ENCODE data around the gene SLC13A1. TPM values are rescaled to one million over a fixed set of nuclear protein-coding genes. Genes with fewer than 3 reads are reported as not detected.

Gene SLC13A1
- not detected for total RNA-seq
- not detected for polyA plus RNA-seq
- long read RNA-seq, donor 1: 0 reads
- long read RNA-seq, donor 2: 0 reads

GRCh38 chr7:123199883-123200282, at the start of gene SLC13A1:
TSS of gene SLC13A1 (minus strand) at chr7:123199969. CDS start at chr7:123199946, 23 bp downstream.
- Histone ChIP-seq H3K27ac (ENCODE audit: low read depth in 1 of 2, low read length in 2 of 2) (no peak within 1 kb of the TSS), H3K9me3 (ENCODE audit: control insufficient read depth, low read length) (no peaks in the 10 kb centered on the region), H3K4me1 (ENCODE audit: control insufficient read depth in 1 of 2, insufficient read depth in 2 of 2, low read length in 2 of 2) (no peaks in the 10 kb centered on the region), H3K27me3 (ENCODE audit: control insufficient read depth in 1 of 2, insufficient read depth in 2 of 2, low read length in 1 of 2) (no peaks in the 10 kb centered on the region), H3K36me3 (ENCODE audit: control insufficient read depth in 1 of 2, insufficient read depth in 2 of 2, low read length in 1 of 2) (no peaks in the 10 kb centered on the region), H3K4me3 (ENCODE audit: low read length in 2 of 2) (no peak within 1 kb of the TSS)
- intact Hi-C loops (cut with DNase I): no loop called here
- 84 to 86% methylated on average over 4 of the region's 4 CpGs for WGBS, 2 donors
- no peak for ATAC-seq (ENCODE audit: low FRiP score)
- DNase-seq: no peak

GRCh38 chr7:123244768-123245167, 45.0 kb upstream of the SLC13A1 start:
- Histone ChIP-seq H3K4me3 (ENCODE audit: low read length in 2 of 2) (no peak overlapping the region), H3K27ac (ENCODE audit: low read depth in 1 of 2, low read length in 2 of 2) (no peak overlapping the region), H3K36me3 (ENCODE audit: control insufficient read depth in 1 of 2, insufficient read depth in 2 of 2, low read length in 1 of 2) (no peaks in the 10 kb centered on the region), H3K27me3 (ENCODE audit: control insufficient read depth in 1 of 2, insufficient read depth in 2 of 2, low read length in 1 of 2) (no peaks in the 10 kb centered on the region), H3K9me3 (ENCODE audit: control insufficient read depth, low read length) (no peaks in the 10 kb centered on the region), H3K4me1 (ENCODE audit: control insufficient read depth in 1 of 2, insufficient read depth in 2 of 2, low read length in 2 of 2) (peaks cover 0 to 1% of the 10 kb centered on the region in 2 donors)
- 33 to 47% methylated on average over 1 of the region's 1 CpG for WGBS, 2 donors
- ATAC-seq (ENCODE audit: low FRiP score) (no peak), DNase-seq (no peak)
- intact Hi-C loops (cut with DNase I): no loop called here

GRCh38 chr7:123242467-123243092, 42.8 kb upstream of the SLC13A1 start:
- Histone ChIP-seq H3K4me3 (ENCODE audit: low read length in 2 of 2) (no peak overlapping the region), H3K4me1 (ENCODE audit: control insufficient read depth in 1 of 2, insufficient read depth in 2 of 2, low read length in 2 of 2) (no peaks in the 10 kb centered on the region), H3K9me3 (ENCODE audit: control insufficient read depth, low read length) (no peaks in the 10 kb centered on the region), H3K27ac (ENCODE audit: low read depth in 1 of 2, low read length in 2 of 2) (no peak overlapping the region), H3K27me3 (ENCODE audit: control insufficient read depth in 1 of 2, insufficient read depth in 2 of 2, low read length in 1 of 2) (no peaks in the 10 kb centered on the region), H3K36me3 (ENCODE audit: control insufficient read depth in 1 of 2, insufficient read depth in 2 of 2, low read length in 1 of 2) (no peaks in the 10 kb centered on the region)
- intact Hi-C loops (cut with DNase I): no loop called here
- ATAC-seq (ENCODE audit: low FRiP score) (no peak), DNase-seq (no peak)
- 51 to 57% methylated on average over 5 of the region's 5 CpGs for WGBS, 2 donors

- intact Hi-C loops (cut with DNase I): no loop called here
- DNase-seq (no peak), ATAC-seq (ENCODE audit: low FRiP score) (no peak)
- WGBS, 2 donors: 87 to 88% methylated on average over 3 of the region's 3 CpGs
- no peaks in the 10 kb centered on the region for H3K36me3 ChIP-seq (ENCODE audit: control insufficient read depth in 1 of 2, insufficient read depth in 2 of 2, low read length in 1 of 2)
- no peaks in the 10 kb centered on the region for H3K9me3 ChIP-seq (ENCODE audit: control insufficient read depth, low read length)
- no peaks in the 10 kb centered on the region for H3K4me1 ChIP-seq (ENCODE audit: control insufficient read depth in 1 of 2, insufficient read depth in 2 of 2, low read length in 2 of 2)
- no peak overlapping the region for H3K4me3 ChIP-seq (ENCODE audit: low read length in 2 of 2)
- no peaks in the 10 kb centered on the region for H3K27me3 ChIP-seq (ENCODE audit: control insufficient read depth in 1 of 2, insufficient read depth in 2 of 2, low read length in 1 of 2)
- H3K27ac ChIP-seq (ENCODE audit: low read depth in 1 of 2, low read length in 2 of 2): no peak overlapping the region
These were observed 42.0 kb upstream of the SLC13A1 start for GRCh38 chr7:123241809-123242208.

GRCh38 chr7:123231021-123232000, 31.5 kb upstream of the SLC13A1 start:
- no peaks in the 10 kb centered on the region for H3K4me1 ChIP-seq (ENCODE audit: control insufficient read depth in 1 of 2, insufficient read depth in 2 of 2, low read length in 2 of 2)
- no peaks in the 10 kb centered on the region for H3K36me3 ChIP-seq (ENCODE audit: control insufficient read depth in 1 of 2, insufficient read depth in 2 of 2, low read length in 1 of 2)
- H3K27me3 ChIP-seq (ENCODE audit: control insufficient read depth in 1 of 2, insufficient read depth in 2 of 2, low read length in 1 of 2): no peaks in the 10 kb centered on the region
- no peak overlapping the region for H3K27ac ChIP-seq (ENCODE audit: low read depth in 1 of 2, low read length in 2 of 2)
- ATAC-seq (ENCODE audit: low FRiP score) (no peak), DNase-seq (no peak)
- H3K9me3 ChIP-seq (ENCODE audit: control insufficient read depth, low read length): no peaks in the 10 kb centered on the region
- WGBS, 2 donors: 59 to 62% methylated on average over 4 of the region's 4 CpGs
- H3K4me3 ChIP-seq (ENCODE audit: low read length in 2 of 2): no peak overlapping the region
- intact Hi-C loops (cut with DNase I): no loop called here

GRCh38 chr7:123230603-123231002, 30.8 kb upstream of the SLC13A1 start:
- peak in 1 of 2 donors; percentile 64 for DNase-seq
- Histone ChIP-seq H3K27me3 (ENCODE audit: control insufficient read depth in 1 of 2, insufficient read depth in 2 of 2, low read length in 1 of 2) (no peaks in the 10 kb centered on the region), H3K36me3 (ENCODE audit: control insufficient read depth in 1 of 2, insufficient read depth in 2 of 2, low read length in 1 of 2) (no peaks in the 10 kb centered on the region), H3K27ac (ENCODE audit: low read depth in 1 of 2, low read length in 2 of 2) (no peak overlapping the region), H3K4me1 (ENCODE audit: control insufficient read depth in 1 of 2, insufficient read depth in 2 of 2, low read length in 2 of 2) (no peaks in the 10 kb centered on the region), H3K9me3 (ENCODE audit: control insufficient read depth, low read length) (no peaks in the 10 kb centered on the region), H3K4me3 (ENCODE audit: low read length in 2 of 2) (no peak overlapping the region)
- WGBS, 2 donors: 55 to 59% methylated on average over 11 of the region's 11 CpGs
- no peak for ATAC-seq (ENCODE audit: low FRiP score)
- intact Hi-C loops (cut with DNase I): no loop called here

- Histone ChIP-seq H3K4me1 (ENCODE audit: control insufficient read depth in 1 of 2, insufficient read depth in 2 of 2, low read length in 2 of 2) (no peaks in the 10 kb centered on the region), H3K9me3 (ENCODE audit: control insufficient read depth, low read length) (no peaks in the 10 kb centered on the region), H3K27ac (ENCODE audit: low read depth in 1 of 2, low read length in 2 of 2) (no peak overlapping the region), H3K27me3 (ENCODE audit: control insufficient read depth in 1 of 2, insufficient read depth in 2 of 2, low read length in 1 of 2) (no peaks in the 10 kb centered on the region), H3K36me3 (ENCODE audit: control insufficient read depth in 1 of 2, insufficient read depth in 2 of 2, low read length in 1 of 2) (no peaks in the 10 kb centered on the region), H3K4me3 (ENCODE audit: low read length in 2 of 2) (no peak overlapping the region)
- 69% methylated on average over 1 of the region's 1 CpG for WGBS, 2 donors
- ATAC-seq (ENCODE audit: low FRiP score) (no peak), DNase-seq (no peak)
- intact Hi-C loops (cut with DNase I): no loop called here
These were observed 30.4 kb upstream of the SLC13A1 start for GRCh38 chr7:123230147-123230546.

GRCh38 chr7:123229426-123229825, 29.7 kb upstream of the SLC13A1 start:
- intact Hi-C loops (cut with DNase I): no loop called here
- Histone ChIP-seq H3K9me3 (ENCODE audit: control insufficient read depth, low read length) (no peaks in the 10 kb centered on the region), H3K4me1 (ENCODE audit: control insufficient read depth in 1 of 2, insufficient read depth in 2 of 2, low read length in 2 of 2) (no peaks in the 10 kb centered on the region), H3K4me3 (ENCODE audit: low read length in 2 of 2) (no peak overlapping the region), H3K36me3 (ENCODE audit: control insufficient read depth in 1 of 2, insufficient read depth in 2 of 2, low read length in 1 of 2) (no peaks in the 10 kb centered on the region), H3K27ac (ENCODE audit: low read depth in 1 of 2, low read length in 2 of 2) (no peak overlapping the region), H3K27me3 (ENCODE audit: control insufficient read depth in 1 of 2, insufficient read depth in 2 of 2, low read length in 1 of 2) (no peaks in the 10 kb centered on the region)
- ATAC-seq (ENCODE audit: low FRiP score) (no peak), DNase-seq (no peak)

Data from aorta (tissue), 5 donors.